Measurements from ENCODE around the gene CYP1B1.

GRCh38 chr2:38073211-38074057, 2.5 kb downstream of the CYP1B1 start:
- TF ChIP-seq EP300 (conservative IDR thresholded peaks at IDR 0.05; ENCODE audit: poor library complexity, severe bottlenecking) = no peak
- no peak for TF ChIP-seq CTCF (IDR thresholded peaks at IDR 0.05; ENCODE audit: poor library complexity, severe bottlenecking)
- TF ChIP-seq POLR2AphosphoS5 (IDR thresholded peaks at IDR 0.05) = no peak
- TF ChIP-seq RAD21 (conservative IDR thresholded peaks at IDR 0.05) = no peak
- TF ChIP-seq REST (IDR thresholded peaks at IDR 0.05; ENCODE audit: borderline replicate concordance) = no peak
- no peak for TF ChIP-seq TAF1 (IDR thresholded peaks at IDR 0.05; ENCODE audit: low read depth)
- TF ChIP-seq EZH2 (IDR thresholded peaks at IDR 0.05; ENCODE audit: borderline replicate concordance, insufficient read depth, low read length, poor library complexity, severe bottlenecking) = no peak
- TF ChIP-seq SMC3 (conservative IDR thresholded peaks at IDR 0.05; ENCODE audit: poor library complexity) = no peak
- no peak for TF ChIP-seq MXI1 (conservative IDR thresholded peaks at IDR 0.05; ENCODE audit: poor library complexity, severe bottlenecking)

Measured in neural cell (in vitro differentiated cells).